Measurements from ENCODE around the gene POLD1. TPM values are rescaled to one million over a fixed set of nuclear protein-coding genes. Genes with fewer than 3 reads are reported as not detected.

The POLD1 gene
- total RNA-seq, 1 donor from 2014 or later = 10.8 TPM

GRCh38 chr19:50393589-50393988 lies 9.4 kb downstream of the POLD1 start:
- no peaks in the 10 kb centered on the region for H3K27me3 ChIP-seq (ENCODE audit: low read depth)
- H3K4me1 ChIP-seq = no peaks in the 10 kb centered on the region
- H3K4me3 ChIP-seq = no peak overlapping the region
- DNase-seq = no peak
- intact Hi-C loops (cut with micrococcal nuclease) = no loop called here
- TF ChIP-seq CTCF (IDR thresholded peaks at IDR 0.05; ENCODE audit: borderline replicate concordance) = no peak
- no peaks in the 10 kb centered on the region for H3K36me3 ChIP-seq
- no peaks in the 10 kb centered on the region for H3K9me3 ChIP-seq (replicated peaks)
- H3K27ac ChIP-seq (replicated peaks) = no peak overlapping the region

GRCh38 chr19:50394017-50394416 lies 9.9 kb downstream of the POLD1 start:
- no peak for DNase-seq
- H3K4me1 ChIP-seq = no peaks in the 10 kb centered on the region
- no peak overlapping the region for H3K4me3 ChIP-seq
- H3K27ac ChIP-seq (replicated peaks) = no peak overlapping the region
- H3K9me3 ChIP-seq (replicated peaks) = no peaks in the 10 kb centered on the region
- intact Hi-C loops (cut with micrococcal nuclease) = no loop called here
- TF ChIP-seq CTCF (IDR thresholded peaks at IDR 0.05; ENCODE audit: borderline replicate concordance) = no peak
- no peaks in the 10 kb centered on the region for H3K36me3 ChIP-seq
- H3K27me3 ChIP-seq (ENCODE audit: low read depth) = no peaks in the 10 kb centered on the region

- no peaks in the 10 kb centered on the region for H3K27me3 ChIP-seq (ENCODE audit: low read depth)
- TF ChIP-seq CTCF (IDR thresholded peaks at IDR 0.05; ENCODE audit: borderline replicate concordance) = no peak
- no peak overlapping the region for H3K4me3 ChIP-seq
- DNase-seq = no peak
- H3K36me3 ChIP-seq = peaks cover 19% of the 10 kb centered on the region
- no peaks in the 10 kb centered on the region for H3K9me3 ChIP-seq (replicated peaks)
- H3K27ac ChIP-seq (replicated peaks) = no peak overlapping the region
- intact Hi-C loops (cut with micrococcal nuclease) = no loop called here
- no peaks in the 10 kb centered on the region for H3K4me1 ChIP-seq
Measured at GRCh38 chr19:50398675-50399367, 14.7 kb downstream of the POLD1 start.

GRCh38 chr19:50399368-50399745 lies 15.2 kb downstream of the POLD1 start:
- Histone ChIP-seq H3K27ac (replicated peaks) (no peak overlapping the region), H3K9me3 (replicated peaks) (no peaks in the 10 kb centered on the region), H3K4me1 (no peaks in the 10 kb centered on the region), H3K4me3 (no peak overlapping the region), H3K27me3 (ENCODE audit: low read depth) (no peaks in the 10 kb centered on the region), H3K36me3 (peaks cover 22% of the 10 kb centered on the region)
- TF ChIP-seq CTCF (IDR thresholded peaks at IDR 0.05; ENCODE audit: borderline replicate concordance) = no peak
- intact Hi-C loops (cut with micrococcal nuclease) = no loop called here
- no peak for DNase-seq

- no peak for TF ChIP-seq CTCF (IDR thresholded peaks at IDR 0.05; ENCODE audit: borderline replicate concordance)
- DNase-seq = no peak
- Histone ChIP-seq H3K27ac (replicated peaks) (no peak overlapping the region), H3K4me3 (no peak overlapping the region), H3K27me3 (ENCODE audit: low read depth) (no peaks in the 10 kb centered on the region), H3K9me3 (replicated peaks) (no peaks in the 10 kb centered on the region), H3K36me3 (peaks cover 30% of the 10 kb centered on the region), H3K4me1 (no peaks in the 10 kb centered on the region)
- intact Hi-C loops (cut with micrococcal nuclease) = no loop called here
Measured at GRCh38 chr19:50401605-50402450, 17.7 kb downstream of the POLD1 start.

Measured in left ventricle myocardium inferior (tissue), 1 donor.